Limb (tissue), 2 donors: Measurements from ENCODE around the gene TRIM67.
"Not testable (repeated sequence)": the region's sequence is repeated elsewhere in the genome, so short reads cannot be mapped to it uniquely, and the experiment has no call there.

Source experiments
- DNase-seq, 2 donors: peaks; one replicate each; pipeline ENCODE4 v3.0.0-alpha.2; 2016; ENCODE audit errors: extremely low spot score in 2 of 2

Gene TRIM67

GRCh38 chr1:231157311-231157710 lies 4.5 kb upstream of the TRIM67 start:
- no peak for DNase-seq

- not testable (repeated sequence) for DNase-seq
Measured at GRCh38 chr1:231158141-231158540, 3.7 kb upstream of the TRIM67 start.

DNA sequence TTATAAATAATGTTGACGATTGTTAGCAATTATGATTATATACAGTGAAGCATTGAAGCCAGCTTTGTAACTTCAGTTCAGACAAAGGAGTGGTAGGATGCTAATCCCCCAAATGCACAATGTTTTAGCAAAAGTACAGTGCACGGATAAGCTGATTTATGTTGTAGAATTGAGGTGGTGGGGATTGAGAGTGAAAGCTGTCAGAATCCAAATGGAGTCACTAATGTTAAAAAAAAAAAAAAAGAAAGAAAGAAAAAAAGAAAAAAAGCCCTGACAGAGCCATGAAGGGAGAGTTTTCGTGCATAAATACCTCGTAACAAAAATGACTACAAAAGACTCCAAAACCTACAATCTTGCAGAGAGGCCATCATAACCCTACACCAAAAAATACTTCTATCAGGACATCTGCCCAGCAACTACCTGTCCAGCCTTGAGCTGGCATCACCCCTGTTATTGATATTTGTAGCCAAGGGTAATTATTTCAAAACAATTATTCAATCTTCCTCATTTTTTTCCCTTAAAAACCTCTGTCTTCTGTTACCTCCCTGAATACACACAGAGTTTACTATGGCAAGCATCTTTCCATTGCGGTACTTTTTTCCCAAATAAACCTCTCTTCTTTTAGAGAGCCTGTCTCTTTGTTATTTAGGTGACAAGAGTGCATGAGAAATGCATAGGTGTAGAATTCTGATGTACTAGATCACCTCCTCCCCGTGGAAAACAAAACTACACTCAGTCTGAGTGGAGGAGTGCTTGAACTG lies 2.5 kb upstream of the TRIM67 start:
- no peak for DNase-seq

- DNase-seq = no peak
Measured at GRCh38 chr1:231159963-231160761, 1.7 kb upstream of the TRIM67 start.

- peak in 1 of 2 donors; percentile 71 for DNase-seq
Measured at GRCh38 chr1:231160895-231161666, 777 bp upstream of the TRIM67 start.

DNA sequence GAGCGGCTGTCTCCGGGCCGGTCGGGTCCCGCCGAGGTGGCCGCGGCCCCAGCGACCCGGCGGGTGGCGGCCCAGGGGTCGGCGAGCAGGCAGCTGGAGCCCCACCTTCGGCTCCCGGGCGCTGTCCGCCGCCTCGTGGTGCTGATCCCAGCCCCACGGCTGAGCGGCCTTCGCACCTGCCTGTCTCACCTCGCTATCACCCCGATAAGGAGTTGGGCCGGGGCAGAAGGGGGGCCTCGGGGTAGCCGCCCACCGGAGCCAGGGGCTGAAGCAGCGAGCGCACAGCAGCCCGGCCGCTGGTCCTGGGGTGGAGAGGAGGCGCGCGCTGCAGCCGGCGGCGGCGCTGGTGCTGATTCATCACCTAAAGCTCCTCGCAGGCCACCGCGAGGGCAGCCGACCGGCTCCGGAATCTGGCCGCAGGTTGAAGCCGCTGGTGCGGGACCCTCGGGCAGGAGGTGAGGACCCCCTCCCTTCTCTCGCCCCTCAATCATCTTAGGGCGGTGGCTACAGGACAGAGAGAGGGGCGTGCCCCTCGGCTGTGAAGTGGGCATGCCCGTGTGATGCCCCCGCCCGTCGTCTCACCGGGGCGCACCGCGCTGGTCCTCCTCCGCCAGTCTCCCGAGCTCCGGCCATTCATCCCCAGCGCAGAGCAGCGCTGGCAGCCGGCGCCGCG lies 575 bp downstream of the TRIM67 start:
- peak; percentile 8 to 81 for DNase-seq

DNA sequence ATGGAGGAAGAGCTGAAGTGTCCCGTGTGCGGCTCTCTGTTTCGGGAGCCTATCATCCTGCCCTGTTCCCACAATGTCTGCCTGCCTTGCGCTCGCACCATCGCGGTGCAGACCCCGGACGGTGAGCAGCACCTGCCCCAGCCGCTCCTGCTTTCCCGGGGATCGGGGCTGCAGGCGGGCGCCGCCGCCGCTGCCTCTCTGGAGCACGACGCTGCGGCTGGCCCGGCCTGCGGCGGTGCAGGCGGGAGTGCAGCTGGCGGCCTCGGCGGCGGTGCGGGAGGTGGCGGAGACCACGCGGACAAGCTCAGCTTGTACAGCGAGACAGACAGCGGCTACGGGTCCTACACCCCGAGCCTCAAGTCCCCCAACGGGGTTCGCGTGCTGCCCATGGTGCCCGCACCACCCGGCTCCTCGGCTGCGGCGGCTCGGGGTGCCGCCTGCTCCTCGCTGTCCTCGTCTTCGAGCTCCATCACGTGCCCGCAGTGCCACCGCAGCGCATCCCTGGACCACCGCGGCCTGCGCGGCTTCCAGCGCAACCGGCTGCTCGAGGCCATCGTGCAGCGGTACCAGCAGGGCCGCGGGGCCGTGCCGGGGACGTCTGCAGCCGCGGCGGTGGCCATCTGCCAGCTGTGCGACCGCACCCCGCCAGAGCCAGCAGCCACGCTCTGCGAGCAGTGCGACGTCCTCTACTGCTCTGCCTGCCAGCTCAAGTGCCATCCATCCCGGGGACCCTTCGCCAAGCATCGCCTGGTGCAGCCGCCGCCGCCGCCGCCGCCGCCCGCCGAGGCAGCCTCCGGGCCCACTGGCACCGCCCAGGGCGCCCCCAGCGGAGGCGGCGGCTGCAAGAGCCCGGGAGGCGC lies 1.3 kb downstream of the TRIM67 start:
- peak in 1 of 2 donors; percentile 51 for DNase-seq

- DNase-seq = peak in 1 of 2 donors; percentile 30
Measured at GRCh38 chr1:231163830-231164427, 2.1 kb downstream of the TRIM67 start.

GRCh38 chr1:231165371-231165770 lies 3.5 kb downstream of the TRIM67 start:
- DNase-seq = no peak

GRCh38 chr1:231166398-231166797 lies 4.5 kb downstream of the TRIM67 start:
- DNase-seq = no peak

- no peak for DNase-seq
Measured at GRCh38 chr1:231170875-231171274, 9.0 kb downstream of the TRIM67 start.

DNA sequence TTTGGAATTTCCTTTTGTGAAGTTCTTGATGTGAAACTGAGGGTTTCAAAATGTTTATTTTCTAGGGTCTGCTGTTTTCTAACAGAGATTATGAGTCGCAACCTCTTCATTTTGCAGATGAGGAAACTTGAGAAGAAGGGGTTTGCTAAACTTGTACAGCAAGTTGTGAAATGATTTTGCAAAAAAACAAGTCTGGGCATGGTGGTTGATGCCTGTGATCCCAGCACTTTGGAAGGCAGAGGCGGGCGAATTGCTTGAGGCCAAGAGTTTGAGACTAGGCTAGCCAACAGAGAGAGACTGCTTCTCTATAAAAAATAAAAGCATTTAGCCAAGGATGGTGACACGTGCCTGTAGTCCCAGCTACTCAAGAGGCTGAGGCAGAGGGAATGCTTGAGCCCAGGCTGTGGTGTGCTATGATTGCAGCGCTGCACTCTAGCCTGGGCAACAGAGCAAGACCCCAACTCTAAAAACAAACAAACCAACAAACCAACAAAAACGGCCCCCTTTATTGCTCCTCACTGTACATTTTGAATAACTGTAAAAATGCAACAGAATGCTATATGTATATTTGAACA lies 9.9 kb downstream of the TRIM67 start:
- DNase-seq = no peak

DNA sequence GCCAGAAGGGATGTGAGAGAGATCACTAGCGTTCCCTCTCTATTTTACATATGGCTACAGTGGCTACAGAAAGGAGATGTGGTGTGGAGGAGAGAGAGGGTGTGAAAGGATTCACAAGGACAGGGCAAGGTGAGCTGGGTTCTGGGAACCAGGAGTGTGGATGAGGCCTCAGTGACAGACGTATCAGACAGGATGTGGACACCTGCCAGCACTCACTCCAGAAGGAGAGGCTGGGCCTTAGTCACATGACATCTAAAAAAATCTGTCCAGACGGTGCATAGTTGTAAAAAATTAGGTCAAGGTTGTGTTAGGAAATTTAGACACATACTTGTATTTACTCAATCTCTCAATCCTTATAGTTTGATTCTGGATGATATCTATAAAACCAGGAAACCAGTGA lies 10.6 kb downstream of the TRIM67 start:
- DNase-seq = no peak

GRCh38 chr1:231176421-231176820 lies 14.6 kb downstream of the TRIM67 start:
- no peak for DNase-seq

GRCh38 chr1:231177226-231177625 lies 15.4 kb downstream of the TRIM67 start:
- DNase-seq = no peak

DNA sequence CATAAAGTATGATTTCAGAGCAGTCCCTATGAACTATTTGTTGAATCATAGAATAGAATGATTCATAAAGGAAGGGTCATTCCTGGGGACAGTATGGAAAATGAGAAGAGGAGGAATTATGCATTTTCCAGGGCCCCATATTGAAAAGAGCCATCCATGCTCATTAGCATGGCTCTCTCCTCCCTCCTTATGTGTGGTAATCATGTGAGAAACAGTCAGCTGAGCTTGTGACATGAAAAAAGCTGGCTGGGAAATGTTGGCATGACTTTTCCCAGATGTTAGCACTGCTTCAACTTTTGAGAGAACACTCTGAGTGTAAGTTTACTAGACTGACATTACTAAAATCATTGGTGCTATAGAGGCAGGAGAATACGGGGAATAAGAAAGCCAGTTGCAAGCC lies 16.1 kb downstream of the TRIM67 start:
- DNase-seq = no peak

DNA sequence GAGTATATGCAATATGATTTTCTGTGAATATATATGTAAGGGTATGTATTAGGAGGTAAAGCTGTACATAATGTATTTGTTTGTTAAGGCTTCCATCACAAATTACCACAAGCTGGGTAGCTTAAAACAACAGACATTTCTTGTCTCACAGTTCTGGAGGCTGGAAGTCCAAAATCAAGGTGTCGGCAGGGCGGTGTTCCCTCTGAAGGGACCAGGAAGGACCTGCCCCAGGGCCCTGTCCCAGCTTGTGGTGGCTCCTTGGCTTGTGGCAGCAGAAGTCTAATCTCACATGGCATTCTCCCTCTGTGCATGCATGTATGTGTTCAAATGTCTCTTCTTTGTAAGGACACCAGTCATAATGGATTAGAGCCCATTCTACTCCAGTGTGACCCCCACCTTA lies 17.1 kb downstream of the TRIM67 start:
- DNase-seq = no peak

DNA sequence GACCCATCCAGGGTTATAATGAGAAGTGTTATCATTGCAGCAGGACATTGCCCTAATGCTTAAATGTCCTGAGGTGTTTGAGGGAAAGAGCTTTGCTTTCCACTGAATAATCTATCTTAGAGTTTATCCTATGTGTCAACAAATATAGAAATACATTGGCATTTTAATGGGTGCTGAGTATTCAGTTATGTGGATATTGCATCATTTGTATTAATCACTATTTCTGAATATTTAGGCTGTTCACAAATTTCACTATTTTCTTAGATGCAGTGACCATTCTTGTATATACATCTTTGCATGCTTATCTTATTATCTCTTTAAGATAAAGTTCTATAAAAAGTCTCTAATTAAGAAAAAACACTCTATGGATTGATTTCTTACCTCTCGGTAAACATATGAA lies 18.2 kb downstream of the TRIM67 start:
- DNase-seq = no peak

- DNase-seq = no peak
Measured at GRCh38 chr1:231181271-231181670, 19.4 kb downstream of the TRIM67 start.

GRCh38 chr1:231182317-231182716 lies 20.5 kb downstream of the TRIM67 start:
- no peak for DNase-seq
